ENCODE results near the gene RALGPS1.

GRCh38 chr9:127077644-127077946 lies 163.0 kb downstream of the RALGPS1 start:
- TF ChIP-seq CTCF (conservative IDR thresholded peaks at IDR 0.05) = no peak
- TF ChIP-seq ZFX (IDR thresholded peaks at IDR 0.05) = no peak
